Activated CD4-positive, alpha-beta T cell treated with anti-CD3 and anti-CD28 coated beads, Interleukin-2, amount 50 U/mL, for 16 hours (primary cell): ENCODE data around the gene DYRK2.

Source experiments
- DNase-seq: peaks from one replicate; pipeline ENCODE4 v3.0.0-alpha.2; 2020

The DYRK2 gene

DNA sequence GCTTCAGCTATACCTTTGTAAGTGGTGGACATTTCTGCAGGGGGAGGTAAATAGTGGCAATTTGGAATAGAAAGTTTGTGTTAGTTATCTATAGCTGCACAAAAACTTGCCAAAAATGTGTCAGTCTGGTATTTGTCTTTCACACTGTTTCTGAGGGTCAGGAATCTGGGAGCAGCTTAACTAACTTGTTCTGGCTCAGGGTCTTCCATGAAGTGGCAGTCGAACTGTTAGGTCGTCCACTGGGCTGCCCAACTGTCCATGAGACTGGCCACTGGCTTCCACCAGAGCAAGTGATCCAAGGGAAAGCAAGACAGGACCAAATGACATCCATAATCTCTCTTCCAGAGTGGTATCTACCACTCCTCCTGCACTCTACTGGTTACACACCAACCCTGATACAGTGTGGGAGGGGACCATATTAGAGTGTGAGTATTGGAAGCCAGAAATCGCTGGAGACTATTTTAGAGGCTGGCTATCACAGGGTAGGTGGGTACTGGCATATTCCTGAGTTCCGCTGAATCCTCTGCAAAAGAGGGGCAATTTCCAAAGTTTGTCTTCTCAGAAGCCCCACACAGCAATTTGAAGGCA, 60.9 kb downstream of the DYRK2 start:
- no peak for DNase-seq

DNA sequence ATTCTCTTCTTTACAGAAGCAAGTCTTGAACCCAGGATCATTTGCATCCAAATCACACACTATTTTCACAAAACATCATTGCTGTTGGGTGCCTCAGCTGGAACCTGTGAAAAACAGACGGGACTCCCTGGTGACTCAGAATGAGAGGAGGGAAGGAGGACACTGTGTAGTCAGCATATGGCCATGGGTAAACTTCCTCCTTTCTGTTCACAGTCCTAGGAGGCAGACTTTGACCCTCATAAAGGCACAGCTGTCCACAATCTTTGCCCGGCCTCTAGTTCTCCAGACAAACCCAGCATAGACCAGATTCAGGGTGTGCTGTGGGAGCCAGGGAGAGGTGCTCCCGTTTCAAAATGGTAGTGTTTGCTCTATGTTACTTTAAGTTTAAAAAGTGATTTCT, 62.0 kb downstream of the DYRK2 start:
- DNase-seq, result peak; percentile 2

GRCh38 chr12:67712011-67712410, 63.5 kb downstream of the DYRK2 start:
- no peak for DNase-seq

DNA sequence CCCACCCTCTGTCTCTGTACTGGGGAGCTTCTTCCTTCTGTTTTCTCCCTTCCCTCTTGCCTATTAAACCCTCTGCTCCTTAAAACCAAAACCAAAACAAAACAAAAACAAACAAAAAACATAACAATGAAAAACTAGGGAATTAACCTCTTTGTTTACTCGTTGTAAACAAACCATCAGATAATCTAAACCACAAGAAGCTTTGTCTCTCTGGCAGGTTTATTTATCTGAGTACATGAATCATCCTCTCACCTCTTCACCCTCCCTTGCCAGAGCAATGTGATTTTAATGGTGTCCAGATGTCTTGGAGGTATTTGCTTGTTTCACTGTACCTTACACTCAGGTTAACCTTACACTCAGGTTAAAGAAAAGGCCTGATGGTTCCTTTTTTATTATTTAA, 66.1 kb downstream of the DYRK2 start:
- no peak for DNase-seq
